Stimulated activated CD8-positive, alpha-beta memory T cell treated with anti-CD3 and anti-CD28 coated beads, Interleukin-12 subunit alpha, Interleukin-12 subunit beta, amount 100 ng/mL, for 1 hour (primary cell): ENCODE measurements around the gene MAD2L1BP.
"Not testable (repeated sequence)": the region's sequence is repeated elsewhere in the genome, so short reads cannot be mapped to it uniquely, and the experiment has no call there.

Experiments
- DNase-seq: peaks from one replicate; pipeline ENCODE4 v3.0.0-alpha.2; 2020; ENCODE audit warnings: low read depth

Gene MAD2L1BP, protein sequence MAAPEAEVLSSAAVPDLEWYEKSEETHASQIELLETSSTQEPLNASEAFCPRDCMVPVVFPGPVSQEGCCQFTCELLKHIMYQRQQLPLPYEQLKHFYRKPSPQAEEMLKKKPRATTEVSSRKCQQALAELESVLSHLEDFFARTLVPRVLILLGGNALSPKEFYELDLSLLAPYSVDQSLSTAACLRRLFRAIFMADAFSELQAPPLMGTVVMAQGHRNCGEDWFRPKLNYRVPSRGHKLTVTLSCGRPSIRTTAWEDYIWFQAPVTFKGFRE

DNA sequence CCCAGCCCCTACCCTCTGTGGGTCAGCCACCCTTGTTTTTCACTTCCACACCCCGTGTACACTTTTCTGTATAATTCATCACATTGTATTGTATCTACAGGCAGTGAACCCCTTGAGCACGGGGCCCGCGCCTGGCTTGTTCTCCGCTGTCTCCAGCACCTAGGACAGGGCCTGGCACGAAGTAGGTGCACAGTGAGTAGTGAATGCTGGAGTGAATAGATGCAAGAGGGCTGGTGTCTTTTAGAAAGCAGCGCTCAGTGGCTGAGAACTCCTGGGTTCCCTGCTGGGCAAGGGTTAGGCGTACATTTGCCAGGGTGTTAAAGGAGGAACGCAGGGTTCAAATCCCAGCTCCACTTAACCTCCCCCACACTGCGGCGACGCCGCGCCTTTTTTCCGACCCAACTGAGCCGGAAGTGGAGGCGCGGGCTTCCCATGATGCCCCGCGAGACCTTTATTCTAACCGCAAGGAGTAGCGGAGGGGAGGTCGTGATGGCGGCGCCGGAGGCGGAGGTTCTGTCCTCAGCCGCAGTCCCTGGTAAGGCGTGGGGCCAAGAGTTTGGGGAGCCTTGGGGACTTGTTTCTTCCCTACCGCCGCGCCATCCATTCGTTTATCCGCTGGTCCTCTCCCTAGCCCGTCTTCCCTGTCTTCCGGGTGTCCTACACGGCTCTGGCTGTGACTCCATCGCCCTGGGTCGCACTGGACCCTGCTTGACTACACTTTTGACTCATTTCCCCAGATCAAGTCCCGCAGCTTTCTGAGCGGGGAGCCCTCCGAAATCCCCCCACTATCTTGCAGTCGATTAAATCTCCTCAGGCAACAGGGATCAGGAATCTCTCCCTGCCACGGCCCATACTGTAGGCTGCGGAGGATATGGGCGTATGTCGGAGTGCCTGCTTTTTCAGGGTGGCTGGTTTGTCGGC lies at the start of gene MAD2L1BP:
Gene MAD2L1BP, plus strand, starts transcription at position 454 of the 921 bp plus-strand sequence. Its CDS starts 36 bp downstream, at position 490.
- DNase-seq, result peak; percentile 78

DNA sequence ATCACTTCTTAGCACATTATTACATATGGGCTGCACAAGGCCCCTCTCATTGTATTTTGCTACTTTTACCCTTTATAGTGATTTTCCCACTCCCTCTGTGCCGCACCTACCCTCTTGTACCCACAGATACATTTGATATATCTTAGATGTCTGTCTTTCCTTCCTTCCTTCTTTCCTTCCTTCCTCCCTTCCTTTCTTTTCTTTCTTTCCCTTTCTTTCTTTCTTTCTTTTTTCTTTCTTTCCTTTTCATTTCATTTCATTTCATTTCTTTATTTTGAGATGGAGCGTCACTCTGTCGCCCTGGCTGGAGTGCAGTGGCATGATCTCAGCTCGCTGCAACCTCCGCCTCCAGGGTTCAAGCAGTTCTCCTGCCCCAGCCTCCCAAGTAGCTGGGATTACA lies 47.4 kb upstream of the MAD2L1BP start:
- DNase-seq, result no peak

DNA sequence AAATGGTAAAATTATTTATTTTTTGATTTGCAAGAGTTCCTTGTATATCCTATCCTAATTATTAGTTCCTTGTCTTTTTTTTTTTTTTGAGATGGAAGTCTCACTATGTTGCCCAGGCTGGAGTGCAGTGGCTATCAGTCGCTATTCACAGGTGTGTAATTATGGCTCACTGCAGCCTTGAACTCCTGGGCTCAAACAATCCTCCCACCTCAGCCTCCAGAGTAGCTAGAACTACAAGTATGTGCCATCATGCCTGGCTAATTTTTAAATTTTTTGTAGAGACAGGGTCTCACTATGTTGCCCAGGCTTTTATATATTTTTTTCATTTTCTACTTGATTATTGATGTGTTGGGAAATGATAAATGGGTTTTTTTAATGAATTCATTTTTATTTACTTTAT lies 46.1 kb upstream of the MAD2L1BP start:
- not testable (repeated sequence) for DNase-seq

DNA sequence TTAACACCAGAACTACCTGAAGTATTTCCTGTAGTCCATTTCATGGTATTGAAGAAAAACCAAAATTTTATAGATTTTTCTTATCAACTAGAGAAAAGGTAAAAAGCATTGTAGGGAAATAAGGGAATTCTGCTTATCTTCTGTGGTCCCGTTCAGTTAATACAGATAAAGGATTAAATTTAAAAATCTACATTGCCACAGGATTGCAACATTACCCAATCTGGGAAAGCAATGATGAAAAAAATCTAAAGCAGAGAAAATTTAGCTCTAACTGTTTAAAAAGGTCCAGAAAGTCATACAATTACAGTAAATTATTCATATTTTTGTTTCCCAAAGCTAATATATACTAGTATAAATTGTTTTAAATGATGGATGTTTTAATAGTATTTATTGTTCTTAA lies 41.7 kb upstream of the MAD2L1BP start:
- no peak for DNase-seq

DNA sequence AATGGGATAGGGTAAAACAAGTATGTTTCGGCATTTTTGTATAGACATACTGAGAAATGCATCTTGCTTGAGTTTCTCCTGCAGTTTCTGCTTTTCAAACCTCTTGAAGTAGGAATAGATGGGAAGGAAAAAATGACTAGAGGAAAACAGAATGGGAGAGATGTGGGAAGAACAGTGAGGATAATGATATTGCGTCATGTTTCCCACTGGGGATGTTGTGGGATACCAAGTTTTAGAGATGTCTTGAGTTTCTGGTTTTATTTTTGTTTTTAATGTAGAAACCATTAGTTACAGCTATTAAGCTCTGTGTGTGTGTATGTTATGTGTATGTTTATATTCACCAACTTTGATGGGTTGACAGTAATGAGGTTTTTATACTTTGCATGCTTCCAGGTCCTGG lies 35.0 kb upstream of the MAD2L1BP start:
- no peak for DNase-seq

DNA sequence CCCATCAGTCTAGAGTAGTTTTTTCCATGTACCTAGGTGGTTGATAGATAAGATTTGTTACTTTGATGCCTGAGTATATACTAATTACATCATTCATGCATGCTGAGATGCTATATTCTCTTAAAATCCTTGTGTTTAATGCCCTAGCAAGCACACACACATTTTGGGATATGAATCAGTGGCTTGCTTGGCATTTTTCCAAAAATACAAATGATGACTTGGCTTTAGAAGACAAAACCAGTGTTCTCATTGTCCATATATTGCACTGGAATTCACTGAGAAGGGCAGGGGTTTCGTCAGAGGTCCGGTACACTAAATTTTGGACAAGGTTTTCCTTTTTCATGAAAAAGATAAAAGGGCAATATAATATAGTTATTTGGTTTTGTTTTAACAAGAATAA lies 31.5 kb upstream of the MAD2L1BP start:
- no peak for DNase-seq

DNA sequence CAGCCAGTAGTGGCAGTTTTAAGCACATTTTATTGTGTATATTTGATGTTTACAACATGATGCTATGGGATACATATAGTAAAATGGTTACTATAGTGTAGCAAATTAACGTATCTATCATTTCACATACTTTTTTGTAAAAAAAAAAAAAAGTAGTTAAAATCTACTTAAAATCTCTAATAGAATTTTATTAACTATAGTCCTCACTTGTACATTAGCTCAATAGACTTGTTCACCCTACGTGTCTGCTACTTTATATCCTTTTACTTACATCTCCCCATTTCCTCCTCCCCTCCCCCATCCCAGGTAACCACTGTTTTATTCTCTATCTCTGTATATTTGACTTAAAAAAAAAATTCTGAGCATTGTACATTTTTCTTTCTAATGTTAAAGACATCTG lies 29.6 kb upstream of the MAD2L1BP start:
- no peak for DNase-seq

DNA sequence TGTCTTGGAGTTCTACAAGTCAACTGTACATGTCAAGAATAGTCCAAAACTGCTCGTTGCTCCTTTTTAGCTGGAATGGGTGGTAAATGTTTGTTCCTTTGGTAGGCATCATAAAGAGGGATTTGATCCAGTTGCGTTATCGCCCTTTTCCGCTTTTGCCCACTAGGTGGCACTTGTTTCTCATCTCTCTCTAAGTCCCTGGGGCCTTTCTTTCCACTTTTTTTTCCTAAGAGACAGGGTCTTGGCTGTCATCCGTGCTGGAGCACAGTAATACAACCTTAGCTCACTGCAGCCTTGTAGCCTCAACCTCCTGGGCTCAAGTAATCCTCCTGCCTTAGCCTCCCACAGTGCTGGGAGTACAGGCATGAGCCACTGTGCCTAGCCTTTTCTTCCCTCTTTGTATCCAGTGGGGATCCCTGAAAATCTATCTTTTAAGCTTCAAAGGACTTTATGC lies 27.3 kb upstream of the MAD2L1BP start:
- DNase-seq, result peak; percentile 34

DNA sequence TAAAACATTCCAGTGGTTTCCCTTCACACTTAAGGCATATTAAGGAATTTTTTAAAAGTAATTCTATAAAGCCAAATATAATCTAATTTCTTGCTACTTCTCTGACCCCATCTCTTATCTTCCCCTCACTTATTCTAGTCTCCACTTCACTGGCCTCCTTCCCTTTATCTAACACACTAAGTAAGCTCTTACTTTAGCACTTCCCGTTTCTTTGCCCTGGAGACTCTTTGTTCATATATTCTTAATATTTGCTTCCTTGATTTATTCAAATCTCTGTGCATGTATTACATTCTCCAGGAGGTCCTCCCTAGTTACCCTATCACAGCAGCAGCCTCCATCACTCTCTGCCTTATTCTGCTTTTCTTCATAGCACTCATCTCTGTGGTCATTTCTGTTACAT lies 26.8 kb upstream of the MAD2L1BP start:
- DNase-seq, result no peak

DNA sequence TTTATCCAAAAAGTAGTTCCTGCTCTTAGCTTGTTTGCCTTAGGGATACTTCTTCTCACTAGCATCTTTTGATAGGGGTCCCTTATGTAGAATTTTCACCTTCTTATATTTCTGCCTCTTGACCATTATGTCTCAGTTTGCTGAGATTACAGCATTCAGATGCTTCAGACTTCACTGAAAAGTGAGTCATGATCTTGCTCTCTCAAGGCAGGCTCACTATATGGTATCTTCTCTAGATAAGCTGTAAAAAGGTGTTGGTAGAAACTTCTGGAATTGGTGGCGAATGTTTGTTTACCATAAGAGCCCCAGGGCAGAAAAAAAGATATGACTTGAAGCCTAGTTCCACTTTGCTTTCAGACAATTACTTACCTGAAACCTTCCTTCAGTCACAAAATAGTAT lies 26.2 kb upstream of the MAD2L1BP start:
- DNase-seq, result no peak

DNA sequence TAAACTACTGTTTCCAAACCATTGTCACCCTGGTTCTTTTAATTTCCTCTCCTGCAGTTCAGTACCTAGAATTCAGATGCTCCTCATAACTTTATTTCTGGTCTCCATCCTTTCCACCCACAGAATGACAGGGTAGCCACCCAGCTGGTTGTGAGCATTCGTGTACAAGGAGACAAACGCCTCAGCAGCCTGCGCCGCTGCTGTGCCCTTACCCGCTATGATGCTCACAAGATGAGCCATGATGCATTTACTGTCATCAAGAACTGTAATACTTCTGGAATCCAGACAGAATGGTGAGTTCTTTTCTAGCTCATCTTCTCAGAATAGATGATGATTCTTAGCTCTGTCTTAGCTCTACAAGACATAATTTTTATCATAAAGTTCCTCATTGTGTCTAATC lies 25.2 kb upstream of the MAD2L1BP start:
- DNase-seq, result no peak

DNA sequence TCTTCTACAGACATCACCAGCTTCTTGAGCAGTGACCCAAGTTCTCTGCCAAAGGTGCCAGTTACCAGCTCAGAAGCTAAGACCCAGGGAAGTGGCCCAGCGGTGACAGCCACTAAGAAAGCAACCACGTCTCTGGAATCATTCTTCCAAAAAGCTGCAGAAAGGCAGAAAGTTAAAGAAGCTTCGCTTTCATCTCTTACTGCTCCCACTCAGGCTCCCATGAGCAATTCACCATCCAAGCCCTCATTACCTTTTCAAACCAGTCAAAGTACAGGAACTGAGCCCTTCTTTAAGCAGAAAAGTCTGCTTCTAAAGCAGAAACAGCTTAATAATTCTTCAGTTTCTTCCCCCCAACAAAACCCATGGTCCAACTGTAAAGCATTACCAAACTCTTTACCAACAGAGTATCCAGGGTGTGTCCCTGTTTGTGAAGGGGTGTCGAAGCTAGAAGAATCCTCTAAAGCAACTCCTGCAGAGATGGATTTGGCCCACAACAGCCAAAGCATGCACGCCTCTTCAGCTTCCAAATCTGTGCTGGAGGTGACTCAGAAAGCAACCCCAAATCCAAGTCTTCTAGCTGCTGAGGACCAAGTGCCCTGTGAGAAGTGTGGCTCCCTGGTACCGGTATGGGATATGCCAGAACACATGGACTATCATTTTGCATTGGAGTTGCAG lies 21.8 kb upstream of the MAD2L1BP start:
- no peak for DNase-seq

DNA sequence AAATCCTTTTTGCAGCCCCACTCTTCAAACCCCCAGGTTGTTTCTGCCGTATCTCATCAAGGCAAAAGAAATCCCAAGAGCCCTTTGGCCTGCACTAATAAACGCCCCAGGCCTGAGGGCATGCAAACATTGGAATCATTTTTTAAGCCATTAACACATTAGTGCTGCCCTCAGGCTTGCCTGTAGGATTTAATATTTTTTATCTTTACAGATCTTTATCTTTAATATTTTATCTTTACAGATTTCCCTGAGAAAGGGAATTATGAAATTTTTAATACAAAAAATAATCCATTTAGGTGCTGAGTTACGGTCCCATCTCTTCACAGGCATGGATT lies 21.3 kb upstream of the MAD2L1BP start:
- DNase-seq, result no peak

DNA sequence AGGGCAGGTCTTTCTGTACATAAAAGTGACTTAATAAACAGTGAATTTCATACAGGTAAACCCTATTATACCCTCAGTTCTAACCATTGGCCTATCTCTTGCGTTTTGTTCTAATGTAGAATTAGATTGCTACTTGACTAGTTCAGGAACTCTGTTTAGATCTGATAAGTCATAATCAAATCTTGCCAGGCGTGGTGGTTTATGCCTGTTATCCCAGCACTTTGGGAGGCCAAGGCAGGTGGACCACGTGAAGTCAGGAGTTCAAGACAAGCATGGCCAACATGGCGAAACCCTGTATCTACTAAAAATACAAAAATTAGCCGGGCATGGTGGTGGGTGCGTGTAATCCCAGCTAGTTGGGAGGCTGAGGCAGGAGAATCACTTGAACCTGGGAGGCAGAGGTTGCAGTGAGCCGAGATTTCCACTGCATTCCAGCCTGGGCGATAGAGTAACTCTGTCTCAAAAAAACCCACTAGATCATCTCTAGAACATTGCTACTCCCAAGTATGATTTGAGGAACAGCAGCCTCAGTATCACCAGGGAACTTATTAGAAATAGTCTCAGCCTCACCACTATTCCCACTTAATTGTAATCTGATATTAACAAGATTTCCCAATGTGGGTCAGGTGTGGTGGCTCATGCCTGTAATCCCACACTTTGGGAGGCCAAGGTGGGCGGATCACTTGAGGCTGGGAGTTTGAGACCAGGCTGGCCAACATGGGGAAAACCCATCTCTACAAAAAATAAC lies 18.7 kb upstream of the MAD2L1BP start:
- no peak for DNase-seq

DNA sequence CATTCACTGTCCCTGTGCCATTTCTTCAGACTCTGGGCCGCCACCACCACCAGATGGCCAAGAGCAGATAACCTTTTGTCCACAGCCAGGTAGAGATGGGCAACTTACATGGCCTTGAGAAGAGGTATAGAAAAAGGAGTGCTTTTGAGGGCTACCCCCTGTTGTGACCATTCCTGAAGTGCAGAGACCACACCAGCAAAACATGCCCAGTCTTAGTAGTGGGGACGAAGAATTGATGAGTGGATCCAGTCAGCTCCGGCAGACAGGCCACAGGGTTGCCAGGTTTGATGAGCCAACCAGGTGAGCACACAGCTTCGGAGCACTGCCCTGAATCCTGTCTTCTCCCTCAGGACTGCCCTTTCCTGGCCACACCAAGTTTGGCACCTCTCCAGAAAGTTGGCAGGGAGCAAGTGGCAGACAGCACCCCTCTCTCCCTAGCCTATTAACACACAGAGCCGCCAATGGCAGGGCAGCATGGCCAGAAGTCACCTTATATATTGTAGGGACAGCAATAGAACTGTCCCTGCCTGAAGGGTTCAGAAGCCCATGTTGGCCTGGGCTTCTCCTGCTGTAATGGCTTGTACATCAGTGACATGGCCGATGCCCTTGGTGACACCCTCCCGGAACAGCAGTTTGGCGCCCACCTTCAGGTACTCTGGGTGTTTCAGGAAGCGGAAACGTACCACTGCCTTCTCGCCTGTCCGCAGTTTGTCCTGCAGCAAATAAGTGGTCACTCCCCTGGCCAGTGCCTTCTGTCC lies 14.4 kb upstream of the MAD2L1BP start:
- no peak for DNase-seq

DNA sequence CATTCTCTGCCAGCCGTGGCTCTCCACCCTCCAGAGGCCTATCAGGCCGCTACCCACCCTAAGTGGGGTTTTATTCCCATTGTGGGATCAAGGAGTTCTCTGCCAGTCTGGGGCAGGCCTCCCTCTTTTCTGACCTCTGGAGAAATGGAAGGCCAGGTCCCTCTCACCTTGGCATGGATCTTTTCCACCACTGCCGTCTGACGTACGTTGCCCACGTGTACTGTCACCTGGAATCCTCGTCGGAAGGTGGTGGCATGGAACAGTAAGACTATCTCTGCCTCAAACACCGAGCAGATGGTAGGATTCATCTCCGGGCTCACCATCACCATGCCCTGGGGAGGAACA lies 13.8 kb upstream of the MAD2L1BP start:
- DNase-seq, result no peak

DNA sequence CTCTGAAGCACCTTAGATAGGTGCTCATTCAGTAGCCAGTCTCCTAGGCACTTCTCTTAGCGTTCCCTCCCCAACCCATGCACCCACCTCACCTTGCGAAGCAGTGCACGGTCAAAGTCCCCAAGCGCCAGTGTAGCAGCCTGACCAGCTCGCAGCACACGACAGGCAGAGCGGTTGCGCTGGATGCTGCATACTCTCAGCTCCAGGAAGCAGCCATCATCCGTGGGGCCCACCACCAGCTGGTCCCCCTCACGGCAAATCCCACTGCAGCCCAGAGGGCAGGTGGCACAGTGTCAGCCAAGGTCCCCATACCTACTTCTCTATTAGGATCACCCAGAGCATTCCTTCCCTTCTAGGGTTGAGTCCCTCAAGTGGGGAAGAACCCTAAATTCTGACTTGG lies 13.1 kb upstream of the MAD2L1BP start:
- DNase-seq, result no peak

DNA sequence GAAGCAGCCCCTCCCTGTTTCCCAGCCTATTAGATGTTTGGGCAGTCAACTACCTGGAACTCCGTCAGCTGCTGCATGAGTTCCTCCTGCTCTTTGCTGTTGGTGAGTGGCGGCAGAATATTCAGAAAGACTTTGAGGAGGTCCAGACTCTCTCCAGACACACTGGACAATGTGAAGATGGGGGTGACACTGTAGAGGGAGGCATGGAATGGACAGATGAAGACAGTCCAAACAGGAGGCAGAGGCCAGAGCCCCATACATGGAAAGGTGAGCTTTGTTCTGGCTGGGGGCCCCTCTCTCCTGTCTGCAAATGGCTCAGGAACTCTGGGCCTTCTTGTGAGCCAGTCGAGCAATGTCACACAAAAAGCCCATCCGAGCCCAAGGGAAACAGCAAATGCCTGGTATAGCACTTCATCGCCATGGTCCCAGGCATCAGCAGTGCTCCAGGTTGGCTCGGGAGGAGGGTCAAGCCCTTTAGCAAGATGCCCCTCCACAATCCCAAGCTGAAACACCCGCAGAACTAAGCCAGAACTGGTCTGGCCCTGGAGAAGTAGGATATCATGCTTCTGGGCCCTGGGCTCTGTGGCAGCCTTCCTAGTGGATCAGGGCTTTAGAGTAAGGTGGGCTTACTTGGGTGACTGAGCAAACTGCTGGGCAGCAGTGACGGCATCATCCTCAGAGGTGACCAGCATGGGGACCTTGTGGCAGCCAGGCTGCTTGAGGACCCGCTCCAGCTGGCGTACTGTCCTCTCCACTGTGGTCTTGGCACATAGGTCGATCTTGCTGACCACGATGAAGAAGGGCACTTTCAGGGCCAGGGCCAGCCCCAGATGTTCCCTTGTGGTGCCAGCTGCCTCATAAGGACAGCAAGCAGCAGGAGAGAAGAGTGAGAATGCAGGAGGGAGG lies 11.5 kb upstream of the MAD2L1BP start:
- DNase-seq, result no peak

DNA sequence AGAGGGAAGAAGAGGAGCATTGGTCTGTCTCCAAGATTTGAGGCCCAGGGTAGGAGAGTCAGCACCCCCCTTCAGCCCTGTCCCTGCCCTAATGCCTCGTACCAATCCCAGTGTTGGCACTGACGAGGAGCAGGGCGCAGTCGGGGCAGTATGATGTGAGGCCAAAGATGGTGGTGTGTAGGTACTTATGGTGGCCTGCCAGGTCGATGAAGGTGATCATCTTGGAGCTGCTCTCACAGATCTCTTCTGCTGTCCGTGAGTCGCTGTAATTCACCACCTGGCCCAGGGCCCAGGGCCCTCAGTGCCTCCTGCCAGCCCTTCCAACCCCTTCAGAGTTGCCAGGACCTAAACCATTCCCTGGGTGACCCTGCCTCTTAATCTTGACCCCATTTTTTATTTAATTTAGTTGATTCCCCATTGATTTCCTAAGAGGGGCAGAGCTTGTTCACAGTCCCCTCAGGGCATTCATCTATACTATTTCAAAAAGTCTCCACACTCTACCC lies 10.8 kb upstream of the MAD2L1BP start:
- DNase-seq, result no peak

DNA sequence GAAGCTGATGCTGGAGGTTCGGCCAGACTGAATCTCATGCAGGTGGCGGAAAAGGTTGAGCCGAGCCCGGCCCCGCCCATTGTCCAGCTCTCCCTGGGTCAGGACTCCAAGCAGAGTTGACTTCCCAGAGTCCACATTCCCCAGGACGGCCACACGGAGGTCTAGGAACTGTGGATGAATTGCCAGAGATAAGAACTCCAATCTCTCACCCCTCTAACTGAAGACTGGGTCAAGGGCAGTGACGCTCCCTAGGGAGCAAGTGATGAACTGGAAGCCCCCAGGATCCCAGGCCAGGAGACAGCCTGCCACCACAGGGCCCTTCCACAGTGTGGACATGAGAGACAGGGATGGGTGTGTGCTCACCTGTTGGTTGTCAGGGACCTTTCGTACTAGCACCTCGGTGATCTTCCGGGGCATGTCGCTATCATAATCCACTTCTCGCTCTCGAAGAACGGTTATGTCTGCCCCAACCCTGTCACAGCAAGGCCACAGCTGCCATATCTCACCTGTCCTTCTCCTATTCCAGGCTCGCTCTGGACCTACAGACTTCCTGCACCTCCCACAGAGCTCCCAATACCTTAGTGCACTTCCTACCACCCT lies 10.1 kb upstream of the MAD2L1BP start:
- no peak for DNase-seq
